Heart right ventricle (tissue), 16 donors: ENCODE results near the gene LYPD5. TPM values are rescaled to one million over a fixed set of nuclear protein-coding genes. Genes with fewer than 3 reads are reported as not detected.
A peak's percentile ranks its signal among the peaks of the same experiment; 100 is the strongest.

Experiments
- ATAC-seq, 8 donors: fragments of 200-7000 bp; cut with Tn5 transposase; one replicate each; pipeline ENCODE4 v1.9.1; 2020; ENCODE audit warnings: mild to moderate bottlenecking in 8 of 8, moderate library complexity in 8 of 8, moderate number of reproducible peaks in 1 of 8
- DNase-seq, 2 donors: peaks; one replicate each; pipeline ENCODE4 v3.0.0-alpha.2; 2020
- H3K27ac ChIP-seq, 10 donors: fragments of 200-600 bp; sonication (generic) in 2 of 10; one replicate each; pipeline versions ENCODE4 v1.5.0 to v1.8.0; 2020 to 2022; ENCODE audit warnings: mild to moderate bottlenecking in 3 of 10
- H3K27me3 ChIP-seq, 7 donors: fragments of 200-600 bp; one replicate each; pipeline ENCODE4 v1.8.0; 2021 to 2022; ENCODE audit warnings: mild to moderate bottlenecking in 2 of 7
- H3K36me3 ChIP-seq, 9 donors: fragments of 200-600 bp; sonication (generic) in 1 of 9; one replicate each; pipeline versions ENCODE4 v1.5.0 to v1.8.0; 2020 to 2022; ENCODE audit warnings: mild to moderate bottlenecking in 2 of 9
- H3K4me1 ChIP-seq, 9 donors: fragments of 200-600 bp; sonication (generic) in 1 of 9; one replicate each; pipeline versions ENCODE4 v1.5.0 to v1.8.0; 2020 to 2022; ENCODE audit warnings: mild to moderate bottlenecking in 4 of 9
- H3K4me3 ChIP-seq, 10 donors: fragments of 200-600 bp; sonication (generic) in 2 of 10; one replicate each; pipeline versions ENCODE4 v1.5.0 to v1.8.0; 2020 to 2022; ENCODE audit warnings: mild to moderate bottlenecking in 7 of 10, moderate library complexity in 2 of 10
- H3K9me3 ChIP-seq, 11 donors: fragments of 200-600 bp in 10 of 11; sonication (generic) in 2 of 11; one replicate each; pipeline versions ENCODE4 v1.5.0 to v1.8.0; 2013 to 2022; ENCODE audit warnings: mild to moderate bottlenecking in 2 of 11, control low read depth in 1 of 11, moderate library complexity in 1 of 11
- CTCF ChIP-seq, 9 donors: fragments of 200-600 bp; sonication (generic) in 2 of 9; IDR thresholded peaks; one replicate each; pipeline versions ENCODE4 v1.5.0 to v1.8.0; 2021 to 2022; ENCODE audit warnings: antibody characterized with exemption in 9 of 9, mild to moderate bottlenecking in 5 of 9, moderate library complexity in 1 of 9
- WGBS, 2 donors: extraction: QIAGEN DNeasy Blood & Tissue Kit; methylation state at CpG; one replicate each; pipeline ENCODE4 v1.1.7; 2013; ENCODE audit warnings: inconsistent platforms in 1 of 2; 5-methylcytosine and 5-hydroxymethylcytosine counted together
- intact Hi-C, 10 donors: fragments of 100-400 bp; cut with DNase I; formaldehyde crosslinking; loops; one replicate each; pipeline versions ENCODE4 v1.11.1 to v1.14.2; 2022
- polyA plus RNA-seq, 2 donors: library from polyadenylated mRNA; stranded (reverse); fragments of 200-250 nt; gene quantifications; one replicate each; pipeline ENCODE4 v1.2.3, GENCODE V29; 2013
- total RNA-seq, 10 donors: library from RNA; stranded (reverse); fragmentation: NEBNext Ultra II Directional in 3 of 10; extraction: Animal tissue kit (Norgen Biotek cat#: 25700) in 3 of 10; gene quantifications; one replicate each; pipeline versions ENCODE4 v1.2.1 to v1.2.4, GENCODE V29; 2021 to 2023
- donor health status: Arrhythmogenic right ventricular cardiomyopathy.
- donor health status: ischemic (EF 13 %, LVEDD 7.1; RV severe dilation, severe dysfunction).
- donor health status: healthy with polysubstance abuse.
- donor health status: DM: no; HTN: yes; CAD: no.
- donor health status: DM: no; HTN: no; CAD: no.
- donor health status: ischemic (EF 25% LVEDD 6.9; RV normal size, moderate dysfunction).
- donor health status: ischemic (EF 25% LVEDD 5.7; RV mildly dilated, moderate dysfunction).
- donor health status: healthy.
- donor health status: DM: yes; HTN: yes; CAD: no.
- donor health status: Ischemic cardiomyopathy.
- donor health status: ischemic (EF 35%, LVEDD 5.7; RV mildly dilated, moderate dysfunction).
- donor health status: nonischemic (EF 11% LVEDD 7.7; RV severe dilation, severe dysfunction).
- donor health status: DM: yes; HTN: yes; CAD: no.
- donor health status: PGD.
- donor health status: ischemic (EF 29% LVEDD 5.4; RV normal size, mild dysfunction).
- donor health status: nonischemic (EF 23%, LVEDD 6.1; RV moderate dilation, normal function).

Gene LYPD5
- total and polyA plus RNA-seq, 12 donors = 0.24 to 5.3 (median 0.90) TPM

DNA sequence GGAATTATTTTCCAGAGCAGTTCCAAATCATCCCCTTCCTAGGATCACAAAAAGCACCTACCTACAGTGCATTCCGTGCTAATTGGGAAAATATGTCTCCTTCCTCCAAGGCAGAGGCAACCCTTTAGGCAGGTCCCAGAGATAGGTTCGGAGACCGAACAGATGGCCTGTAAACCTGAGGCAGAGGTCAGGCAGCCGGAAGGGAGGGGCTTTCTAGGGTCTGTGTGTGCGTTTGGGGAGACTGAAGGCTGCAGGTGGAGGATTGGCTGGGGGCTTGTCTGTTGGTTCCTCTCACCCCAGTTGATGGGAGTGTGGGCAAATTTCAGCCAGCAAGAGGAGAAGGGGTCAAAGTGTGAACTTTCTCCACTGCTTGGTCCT, 28.5 kb downstream of the LYPD5 start:
- Histone ChIP-seq H3K4me3 (no peak overlapping the region), H3K27ac (no peak overlapping the region)
- 45 to 55% methylated on average over 5 of the region's 5 CpGs for WGBS, 2 donors

DNA sequence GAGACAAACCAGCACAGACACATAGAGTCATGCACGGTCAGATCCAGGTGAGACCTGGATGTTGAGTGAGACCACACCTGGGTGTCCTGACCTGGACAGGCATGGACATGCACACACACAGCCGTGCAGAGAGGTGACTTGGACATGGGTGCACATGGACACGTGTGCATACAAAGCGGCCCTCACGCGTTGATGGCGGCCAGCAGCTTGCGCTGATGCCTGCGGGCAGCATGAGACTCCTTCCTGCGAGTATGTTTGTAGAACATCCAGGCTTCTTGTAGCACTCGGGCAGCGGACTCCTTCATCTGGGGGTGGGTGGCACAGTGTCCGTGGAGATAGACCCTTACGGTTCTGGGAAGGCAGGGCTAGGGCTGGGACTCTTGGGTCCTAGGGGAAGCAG, 33.0 kb downstream of the LYPD5 start:
- ATAC-seq = no peak
- H3K27me3 ChIP-seq = no peaks in the 10 kb centered on the region
- DNase-seq = no peak
- no peak overlapping the region for H3K4me3 ChIP-seq
- H3K36me3 ChIP-seq = no peaks in the 10 kb centered on the region
- no peak for TF ChIP-seq CTCF (IDR thresholded peaks at IDR 0.05)
- 91 to 95% methylated on average over 14 of the region's 14 CpGs for WGBS, 2 donors
- peak overlapping the region in 1 of 10 donors; percentile 83 for H3K27ac ChIP-seq
- H3K9me3 ChIP-seq = no peaks in the 10 kb centered on the region
- peaks cover 0 to 56% (median 5%) of the 10 kb centered on the region in 9 donors for H3K4me1 ChIP-seq
- intact Hi-C loops = no loop called here

More for the DNA sequence above, 28.5 kb downstream of the LYPD5 start:
- peaks cover 0 to 45% (median 16%) of the 10 kb centered on the region in 9 donors for H3K4me1 ChIP-seq
- no peaks in the 10 kb centered on the region for H3K36me3 ChIP-seq
- DNase-seq (no peak), ATAC-seq (no peak)
- TF ChIP-seq CTCF (IDR thresholded peaks at IDR 0.05) = no peak
- intact Hi-C loops = loop anchor here in 1 of 10 donors (2.0 kb wide), 1 partner anchor 33 kb away; no protein-coding TSS in a partner anchor
- no peaks in the 10 kb centered on the region for H3K9me3 ChIP-seq
- peaks cover 0 to 2% (median 0%) of the 10 kb centered on the region in 7 donors for H3K27me3 ChIP-seq

DNA sequence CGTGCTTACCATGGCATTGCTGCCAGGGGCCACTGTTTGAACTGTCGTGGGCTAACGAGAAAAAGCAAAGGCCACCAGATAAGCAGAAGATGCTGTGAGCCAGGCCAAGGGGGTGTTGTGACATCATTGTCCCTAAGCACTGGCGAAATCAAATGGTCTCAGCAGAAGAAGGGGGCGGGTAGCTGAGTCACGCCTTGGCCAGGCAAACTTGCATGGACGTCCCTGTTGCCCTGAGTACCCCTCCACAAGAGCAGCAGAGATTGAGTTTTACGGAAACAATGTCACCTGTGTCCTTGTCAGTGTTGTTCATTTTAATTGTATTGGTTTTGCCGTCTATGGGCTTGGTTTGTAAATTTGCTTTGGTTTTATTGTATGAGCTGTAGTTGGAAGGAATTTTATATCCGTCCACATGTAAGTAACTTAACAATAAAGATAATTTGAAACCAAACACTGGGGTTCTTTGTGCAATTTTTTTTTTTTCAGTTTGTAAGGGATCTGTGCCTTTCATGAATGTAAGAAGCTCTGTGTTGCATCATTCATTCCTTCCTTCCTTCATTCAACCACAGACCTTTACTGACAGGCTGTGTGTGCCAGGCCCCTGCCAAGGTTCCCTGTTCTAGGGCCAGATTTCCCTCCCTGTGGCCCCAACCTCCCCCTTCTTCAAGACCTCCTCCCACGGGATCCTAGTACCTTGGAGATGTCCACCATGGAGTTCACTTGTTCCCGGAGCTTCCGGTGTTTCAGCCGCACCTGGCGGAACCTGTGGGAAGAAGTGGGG, 33.8 kb downstream of the LYPD5 start:
- ATAC-seq = peak in 2 of 8 donors; percentile 25 to 34
- Histone ChIP-seq H3K27ac (peak overlapping the region in 1 of 10 donors; percentile 83), H3K9me3 (no peaks in the 10 kb centered on the region), H3K4me3 (no peak overlapping the region), H3K27me3 (no peaks in the 10 kb centered on the region), H3K36me3 (no peaks in the 10 kb centered on the region), H3K4me1 (peaks cover 0 to 60% (median 0%) of the 10 kb centered on the region in 9 donors)
- no peak for DNase-seq
- 72 to 76% methylated on average over 15 of the region's 15 CpGs for WGBS, 2 donors
- TF ChIP-seq CTCF (IDR thresholded peaks at IDR 0.05) = no peak
- intact Hi-C loops = no loop called here

GRCh38 chr19:43767818-43768217, 34.4 kb downstream of the LYPD5 start:
- 75 to 77% methylated on average over 1 of the region's 1 CpG for WGBS, 2 donors
- H3K9me3 ChIP-seq = no peaks in the 10 kb centered on the region
- H3K27me3 ChIP-seq = no peaks in the 10 kb centered on the region
- peaks cover 0 to 66% (median 0%) of the 10 kb centered on the region in 9 donors for H3K4me1 ChIP-seq
- DNase-seq (no peak), ATAC-seq (no peak)
- TF ChIP-seq CTCF (IDR thresholded peaks at IDR 0.05) = no peak
- peak overlapping the region in 1 of 10 donors; percentile 83 for H3K27ac ChIP-seq
- no peaks in the 10 kb centered on the region for H3K36me3 ChIP-seq
- intact Hi-C loops = no loop called here
- H3K4me3 ChIP-seq = no peak overlapping the region
